Measurements from ENCODE around the gene SYT1.

DNA sequence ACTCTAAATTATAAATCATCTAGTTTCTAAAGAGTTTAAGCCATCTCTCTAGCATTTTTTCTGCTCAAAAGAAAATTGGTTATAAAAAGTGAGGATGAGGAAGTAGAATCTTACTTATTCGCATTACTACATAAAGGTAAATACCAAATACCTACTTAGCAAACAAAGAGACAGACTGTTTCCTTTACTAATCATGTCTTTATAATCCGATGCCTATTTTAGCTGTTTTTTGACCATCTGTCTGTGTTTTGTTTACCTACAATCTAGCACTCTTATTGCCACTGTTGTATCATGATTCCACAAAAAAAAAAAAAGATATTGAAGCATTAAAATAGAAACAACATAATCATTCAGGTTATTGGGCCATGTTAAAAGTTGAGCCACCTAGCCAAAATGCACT lies 430.0 kb downstream of the SYT1 start:
- TF ChIP-seq, protein P1, sequence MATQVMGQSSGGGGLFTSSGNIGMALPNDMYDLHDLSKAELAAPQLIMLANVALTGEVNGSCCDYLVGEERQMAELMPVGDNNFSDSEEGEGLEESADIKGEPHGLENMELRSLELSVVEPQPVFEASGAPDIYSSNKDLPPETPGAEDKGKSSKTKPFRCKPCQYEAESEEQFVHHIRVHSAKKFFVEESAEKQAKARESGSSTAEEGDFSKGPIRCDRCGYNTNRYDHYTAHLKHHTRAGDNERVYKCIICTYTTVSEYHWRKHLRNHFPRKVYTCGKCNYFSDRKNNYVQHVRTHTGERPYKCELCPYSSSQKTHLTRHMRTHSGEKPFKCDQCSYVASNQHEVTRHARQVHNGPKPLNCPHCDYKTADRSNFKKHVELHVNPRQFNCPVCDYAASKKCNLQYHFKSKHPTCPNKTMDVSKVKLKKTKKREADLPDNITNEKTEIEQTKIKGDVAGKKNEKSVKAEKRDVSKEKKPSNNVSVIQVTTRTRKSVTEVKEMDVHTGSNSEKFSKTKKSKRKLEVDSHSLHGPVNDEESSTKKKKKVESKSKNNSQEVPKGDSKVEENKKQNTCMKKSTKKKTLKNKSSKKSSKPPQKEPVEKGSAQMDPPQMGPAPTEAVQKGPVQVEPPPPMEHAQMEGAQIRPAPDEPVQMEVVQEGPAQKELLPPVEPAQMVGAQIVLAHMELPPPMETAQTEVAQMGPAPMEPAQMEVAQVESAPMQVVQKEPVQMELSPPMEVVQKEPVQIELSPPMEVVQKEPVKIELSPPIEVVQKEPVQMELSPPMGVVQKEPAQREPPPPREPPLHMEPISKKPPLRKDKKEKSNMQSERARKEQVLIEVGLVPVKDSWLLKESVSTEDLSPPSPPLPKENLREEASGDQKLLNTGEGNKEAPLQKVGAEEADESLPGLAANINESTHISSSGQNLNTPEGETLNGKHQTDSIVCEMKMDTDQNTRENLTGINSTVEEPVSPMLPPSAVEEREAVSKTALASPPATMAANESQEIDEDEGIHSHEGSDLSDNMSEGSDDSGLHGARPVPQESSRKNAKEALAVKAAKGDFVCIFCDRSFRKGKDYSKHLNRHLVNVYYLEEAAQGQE (IDR thresholded peaks at IDR 0.05; ENCODE audit: insufficient read depth in 1 of 2, low read depth in 2 of 2, low read length in 2 of 2), result no peak
- TF ChIP-seq POLR2AphosphoS5 (IDR thresholded peaks at IDR 0.05; ENCODE audit: low read depth, low read length), result no peak
- no peak for TF ChIP-seq SIN3A (IDR thresholded peaks at IDR 0.05; ENCODE audit: borderline replicate concordance, insufficient read depth, low read length)
